Type B pancreatic cell (in vitro differentiated cells): ENCODE measurements around the gene ATG4D. TPM values are rescaled to one million over a fixed set of nuclear protein-coding genes. Genes with fewer than 3 reads are reported as not detected.
"Not testable (repeated sequence)": the region's sequence is repeated elsewhere in the genome, so short reads cannot be mapped to it uniquely, and the experiment has no call there.

Experiments
- DNase-seq: peaks from one replicate; pipeline ENCODE4 v3.0.0; 2021; ENCODE audit warnings: mixed read lengths; ENCODE audit not compliant: unreplicated experiment; ENCODE audit errors: extremely low spot score
- H3K27ac Mint-ChIP-seq: 2 replicates; pipeline ENCODE4 v1.8.0; 2021; ENCODE audit warnings: mild to moderate bottlenecking, mixed read lengths
- H3K27me3 Mint-ChIP-seq: 2 replicates; pipeline ENCODE4 v1.8.0; 2021; ENCODE audit warnings: mixed read lengths
- H3K36me3 Mint-ChIP-seq: 2 replicates; pipeline ENCODE4 v1.8.0; 2021; ENCODE audit warnings: mixed read lengths
- H3K4me1 Mint-ChIP-seq: one replicate; pipeline ENCODE4 v1.8.0; 2021; ENCODE audit warnings: mixed read lengths; ENCODE audit not compliant: unreplicated experiment
- H3K4me3 Mint-ChIP-seq: 2 replicates; pipeline ENCODE4 v1.8.0; 2021; ENCODE audit warnings: mild to moderate bottlenecking, mixed read lengths
- H3K9me3 Mint-ChIP-seq: 2 replicates; pipeline ENCODE4 v1.8.0; 2021; ENCODE audit warnings: mixed read lengths
- total RNA-seq: library from RNA; stranded (reverse); gene quantifications from 2 replicates; pipeline ENCODE4 v1.2.1, GENCODE V29; 2021; ENCODE audit warnings: low replicate concordance
- TF ChIP-seq, protein P1 (sequence below): fragments of 200-600 bp; sonication (generic); conservative IDR thresholded peaks from 2 replicates; pipeline ENCODE4 v1.5.0; 2021; ENCODE audit warnings: antibody characterized with exemption, mild to moderate bottlenecking

ATG4D gene
- total RNA-seq, 1 donor from 2014 or later, result 44.6 TPM

DNA sequence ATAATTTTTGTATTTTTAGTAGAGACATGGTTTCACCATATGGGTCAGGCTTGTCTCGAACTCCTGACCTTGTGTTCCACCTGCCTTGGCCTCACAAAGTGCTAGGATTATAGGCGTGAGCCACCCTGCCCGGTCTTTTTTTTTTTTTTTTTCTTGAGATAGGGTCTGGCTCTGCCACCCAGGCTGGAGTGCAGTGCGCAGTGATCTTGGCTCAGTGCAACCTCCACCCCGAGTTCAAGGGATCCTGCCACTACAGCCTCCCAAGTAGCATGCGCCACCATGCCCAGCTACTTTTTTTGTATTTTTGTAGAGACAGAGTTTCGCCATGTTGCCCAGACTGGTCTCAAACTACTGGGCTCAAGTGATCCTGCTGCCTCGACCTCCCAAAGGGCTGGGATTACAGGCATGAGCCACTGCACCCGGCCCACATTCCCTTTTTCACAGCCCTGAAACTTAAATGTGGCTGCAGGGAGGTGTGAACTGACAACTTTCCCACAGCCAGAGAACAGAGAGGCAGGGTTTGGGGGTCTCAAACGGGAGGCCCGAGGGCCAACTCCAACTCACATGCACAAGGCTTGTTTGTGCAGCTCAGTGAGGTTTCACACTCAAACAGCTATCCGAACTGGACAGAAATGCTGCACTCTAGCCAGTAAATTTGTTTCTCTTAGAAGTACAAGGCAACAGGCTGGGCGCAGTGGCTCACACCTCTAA, 22.1 kb upstream of the ATG4D start:
- DNase-seq, result no peak
- TF ChIP-seq, protein P1, sequence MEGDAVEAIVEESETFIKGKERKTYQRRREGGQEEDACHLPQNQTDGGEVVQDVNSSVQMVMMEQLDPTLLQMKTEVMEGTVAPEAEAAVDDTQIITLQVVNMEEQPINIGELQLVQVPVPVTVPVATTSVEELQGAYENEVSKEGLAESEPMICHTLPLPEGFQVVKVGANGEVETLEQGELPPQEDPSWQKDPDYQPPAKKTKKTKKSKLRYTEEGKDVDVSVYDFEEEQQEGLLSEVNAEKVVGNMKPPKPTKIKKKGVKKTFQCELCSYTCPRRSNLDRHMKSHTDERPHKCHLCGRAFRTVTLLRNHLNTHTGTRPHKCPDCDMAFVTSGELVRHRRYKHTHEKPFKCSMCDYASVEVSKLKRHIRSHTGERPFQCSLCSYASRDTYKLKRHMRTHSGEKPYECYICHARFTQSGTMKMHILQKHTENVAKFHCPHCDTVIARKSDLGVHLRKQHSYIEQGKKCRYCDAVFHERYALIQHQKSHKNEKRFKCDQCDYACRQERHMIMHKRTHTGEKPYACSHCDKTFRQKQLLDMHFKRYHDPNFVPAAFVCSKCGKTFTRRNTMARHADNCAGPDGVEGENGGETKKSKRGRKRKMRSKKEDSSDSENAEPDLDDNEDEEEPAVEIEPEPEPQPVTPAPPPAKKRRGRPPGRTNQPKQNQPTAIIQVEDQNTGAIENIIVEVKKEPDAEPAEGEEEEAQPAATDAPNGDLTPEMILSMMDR, result no peak
- Mint-ChIP-seq H3K27ac (no peak overlapping the region), H3K36me3 (no peaks in the 10 kb centered on the region), H3K9me3 (no peaks in the 10 kb centered on the region), H3K4me3 (no peak overlapping the region), H3K27me3 (peaks cover 42% of the 10 kb centered on the region), H3K4me1 (peaks cover 18% of the 10 kb centered on the region)

DNA sequence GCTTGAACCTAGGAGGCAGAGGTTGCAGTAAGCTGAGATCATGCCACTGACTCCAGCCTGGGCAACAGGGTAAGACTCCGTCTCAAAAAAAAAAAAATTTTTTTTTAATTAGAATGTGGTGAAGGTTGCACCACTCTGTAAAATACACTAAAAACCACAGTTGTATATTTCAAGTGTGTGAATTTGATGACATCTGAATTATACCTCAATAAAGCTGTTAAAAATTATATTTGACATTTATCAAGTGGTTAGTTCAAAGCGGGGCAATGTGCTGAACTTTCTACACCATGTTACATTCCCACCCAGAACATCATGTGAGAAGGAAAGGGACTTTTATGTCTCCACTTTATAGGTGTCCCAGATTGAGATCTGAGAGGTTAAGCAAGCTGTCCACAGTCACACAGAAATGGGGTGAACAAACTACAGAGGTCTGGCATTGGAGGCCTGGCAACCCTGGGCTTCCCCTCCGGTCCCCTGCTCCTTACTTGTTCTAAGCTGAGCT, 20.5 kb upstream of the ATG4D start:
- no peak for DNase-seq
- peaks cover 12% of the 10 kb centered on the region for H3K4me1 Mint-ChIP-seq
- peaks cover 32% of the 10 kb centered on the region for H3K27me3 Mint-ChIP-seq
- H3K4me3 Mint-ChIP-seq, result no peak overlapping the region
- H3K36me3 Mint-ChIP-seq, result no peaks in the 10 kb centered on the region
- no peaks in the 10 kb centered on the region for H3K9me3 Mint-ChIP-seq
- TF ChIP-seq, protein P1, result no peak
- H3K27ac Mint-ChIP-seq, result no peak overlapping the region

DNA sequence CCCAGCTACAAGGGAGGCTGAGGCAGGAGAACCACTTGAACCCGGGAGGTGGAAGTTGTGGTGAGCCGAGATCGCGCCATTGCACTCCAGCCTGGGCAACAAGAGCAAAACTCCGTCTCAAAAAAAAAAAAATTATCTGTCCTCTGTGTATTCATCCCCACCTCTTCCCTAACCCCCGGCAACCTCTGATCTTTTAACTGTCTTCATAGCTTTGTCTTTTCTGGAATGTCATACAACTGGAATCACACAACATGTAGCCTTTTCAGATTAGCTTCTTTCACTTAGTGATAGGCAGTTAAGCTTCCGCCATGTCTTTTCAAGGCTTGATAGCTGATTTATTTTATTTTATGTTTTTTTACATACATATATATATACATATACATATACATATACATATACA, 18.1 kb upstream of the ATG4D start:
- Mint-ChIP-seq H3K4me3 (no peak overlapping the region), H3K36me3 (no peaks in the 10 kb centered on the region), H3K9me3 (no peaks in the 10 kb centered on the region), H3K27me3 (peaks cover 16% of the 10 kb centered on the region), H3K27ac (no peak overlapping the region), H3K4me1 (no peaks in the 10 kb centered on the region)
- TF ChIP-seq, protein P1, result no peak
- no peak for DNase-seq

DNA sequence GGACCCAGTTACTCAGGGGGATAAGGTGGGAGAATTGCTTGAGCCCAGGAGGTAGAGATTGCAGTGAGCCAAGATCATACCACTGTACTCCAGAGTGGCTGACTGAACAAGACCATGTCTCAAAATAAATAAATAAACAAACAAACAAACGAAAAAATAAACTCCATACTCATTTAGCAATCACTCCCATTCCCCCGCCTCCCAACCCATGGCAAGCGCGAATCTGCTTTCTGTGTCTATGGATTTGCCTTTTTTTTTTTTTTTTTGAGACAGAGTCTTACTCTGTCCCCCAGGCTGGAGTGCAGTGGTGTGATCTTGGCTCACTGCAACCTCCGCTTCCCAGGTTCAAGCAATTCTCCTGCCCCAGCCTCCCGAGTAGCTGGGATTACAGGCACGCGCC, 16.8 kb upstream of the ATG4D start:
- H3K9me3 Mint-ChIP-seq, H3K36me3 Mint-ChIP-seq, H3K4me3 Mint-ChIP-seq, DNase-seq, H3K4me1 Mint-ChIP-seq, H3K27ac Mint-ChIP-seq: not testable (repeated sequence)
- peaks cover 13% of the 10 kb centered on the region for H3K27me3 Mint-ChIP-seq

DNA sequence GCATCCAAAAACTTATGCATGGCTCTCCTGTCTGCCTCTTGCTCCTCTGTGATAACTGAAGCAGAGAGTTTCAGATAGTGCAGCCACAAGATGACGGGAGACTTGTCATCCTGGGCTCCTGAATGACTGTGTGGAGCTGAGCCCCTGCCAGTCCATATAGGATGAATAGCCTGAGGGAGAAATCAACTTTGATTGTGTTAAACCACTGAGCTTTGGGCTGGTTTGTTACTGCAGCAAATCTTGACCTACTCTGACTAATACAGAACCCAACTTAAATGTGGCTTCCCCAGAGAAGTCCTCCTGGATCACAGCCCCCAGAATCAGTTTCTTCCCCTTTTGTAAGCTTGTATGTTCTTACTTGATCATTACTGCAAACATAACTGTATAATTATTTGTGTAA, 11.2 kb upstream of the ATG4D start:
- no peak for DNase-seq
- Mint-ChIP-seq H3K36me3 (no peaks in the 10 kb centered on the region), H3K27me3 (peaks cover 19% of the 10 kb centered on the region), H3K27ac (no peak overlapping the region), H3K4me1 (peaks cover 7% of the 10 kb centered on the region), H3K4me3 (no peak overlapping the region), H3K9me3 (no peaks in the 10 kb centered on the region)
- TF ChIP-seq, protein P1, result no peak

DNA sequence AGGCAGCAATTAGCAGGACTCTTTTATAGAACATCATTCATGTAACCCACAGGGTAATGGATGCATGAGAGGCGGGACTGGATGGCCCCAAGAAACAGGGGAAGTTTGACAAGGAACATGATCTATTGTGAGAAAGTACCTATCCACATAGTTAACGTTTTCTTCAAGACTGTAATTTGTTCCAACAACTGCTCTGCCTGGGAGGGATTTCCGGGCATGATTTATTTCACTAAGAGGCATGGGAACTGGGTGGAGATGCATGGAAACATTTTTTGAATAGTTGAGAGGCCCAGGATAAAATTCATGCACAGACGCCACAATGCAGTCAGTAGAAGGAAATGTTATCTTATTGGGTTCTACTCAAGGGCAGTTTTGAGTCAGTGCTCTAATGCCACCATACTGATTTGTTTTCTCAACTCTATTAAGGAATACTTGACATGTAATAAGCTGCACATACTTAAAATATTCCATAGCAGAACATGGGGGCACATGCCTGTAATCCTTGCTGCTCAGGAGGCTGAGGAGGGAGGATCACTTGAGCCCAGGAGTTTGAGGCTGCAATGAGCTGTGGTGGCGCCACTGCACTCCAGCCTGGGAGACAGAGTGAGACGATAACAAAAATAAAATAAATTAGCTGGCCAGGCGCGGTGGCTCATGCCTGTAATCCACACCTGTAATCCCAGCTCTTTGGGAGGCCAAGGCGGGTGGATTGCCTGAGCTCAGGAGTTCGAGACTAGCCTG, 9.9 kb upstream of the ATG4D start:
- Mint-ChIP-seq H3K4me3 (peak overlapping the region; percentile 41), H3K27me3 (peaks cover 28% of the 10 kb centered on the region), H3K27ac (peak overlapping the region; percentile 86), H3K36me3 (no peaks in the 10 kb centered on the region), H3K9me3 (no peaks in the 10 kb centered on the region), H3K4me1 (peaks cover 7% of the 10 kb centered on the region)
- no peak for DNase-seq
- TF ChIP-seq, protein P1, result no peak
